HCT116 (cell line): Measurements from ENCODE around the gene TAF15.

Experiments used
- CEBPB ChIP-seq: IDR thresholded peaks from 2 replicates; pipeline ENCODE4 v1.6.1; 2012; ENCODE audit warnings: low read depth
- SP1 ChIP-seq: IDR thresholded peaks from 2 replicates; pipeline ENCODE4 v1.6.1; 2012; ENCODE audit warnings: low read depth

GRCh38 chr17:35763767-35764122, 45.5 kb upstream of the TAF15 start:
- TF ChIP-seq SP1 (no peak), CEBPB (no peak)
